HG02798 (cell line): ENCODE measurements around the gene PDIK1L.
"Not testable (repeated sequence)": the region's sequence is repeated elsewhere in the genome, so short reads cannot be mapped to it uniquely, and the experiment has no call there.

Experiments
- ATAC-seq: cut with Tn5 transposase; IDR thresholded peaks from one replicate; pipeline ENCODE4 v1.9.1; 2021; ENCODE audit warnings: mild to moderate bottlenecking; ENCODE audit not compliant: unreplicated experiment, poor library complexity

The PDIK1L gene

GRCh38 chr1:26084844-26085243, 26.8 kb upstream of the PDIK1L start:
- no peak for ATAC-seq

GRCh38 chr1:26089125-26089524, 22.5 kb upstream of the PDIK1L start:
- no peak for ATAC-seq

GRCh38 chr1:26090893-26091292, 20.7 kb upstream of the PDIK1L start:
- no peak for ATAC-seq

GRCh38 chr1:26092422-26092821, 19.2 kb upstream of the PDIK1L start:
- ATAC-seq: no peak

- not testable (repeated sequence) for ATAC-seq
Measured at GRCh38 chr1:26093569-26093968, 18.1 kb upstream of the PDIK1L start.

GRCh38 chr1:26094076-26094669, 17.5 kb upstream of the PDIK1L start:
- no peak for ATAC-seq

- no peak for ATAC-seq
Measured at GRCh38 chr1:26094677-26095383, 16.8 kb upstream of the PDIK1L start.

- no peak for ATAC-seq
Measured at GRCh38 chr1:26096471-26096870, 15.2 kb upstream of the PDIK1L start.

GRCh38 chr1:26097696-26098095, 13.9 kb upstream of the PDIK1L start:
- no peak for ATAC-seq

GRCh38 chr1:26098602-26099001, 13.0 kb upstream of the PDIK1L start:
- ATAC-seq: no peak

GRCh38 chr1:26099780-26100179, 11.8 kb upstream of the PDIK1L start:
- no peak for ATAC-seq

GRCh38 chr1:26100204-26100603, 11.4 kb upstream of the PDIK1L start:
- not testable (repeated sequence) for ATAC-seq

- ATAC-seq: no peak
Measured at GRCh38 chr1:26102119-26102518, 9.5 kb upstream of the PDIK1L start.

- no peak for ATAC-seq
Measured at GRCh38 chr1:26102526-26102925, 9.1 kb upstream of the PDIK1L start.

GRCh38 chr1:26105226-26105548, 6.4 kb upstream of the PDIK1L start:
- not testable (repeated sequence) for ATAC-seq

- ATAC-seq: no peak
Measured at GRCh38 chr1:26109229-26110164, 2.1 kb upstream of the PDIK1L start.

- peak; percentile 49 for ATAC-seq
Measured at GRCh38 chr1:26110731-26111529, 694 bp upstream of the PDIK1L start.

- no peak for ATAC-seq
Measured at GRCh38 chr1:26112407-26112775, 767 bp downstream of the PDIK1L start.

GRCh38 chr1:26114165-26114927, 2.7 kb downstream of the PDIK1L start:
- ATAC-seq: no peak
